K562 (cell line): ENCODE measurements around the gene SLC25A21. TPM values are rescaled to one million over a fixed set of nuclear protein-coding genes. Genes with fewer than 3 reads are reported as not detected.
A peak's percentile ranks its signal among the peaks of the same experiment; 100 is the strongest.

Experiments used
- ARHGAP35 ChIP-seq: fragments of 450-650 bp; IDR thresholded peaks from 2 replicates; pipeline ENCODE4 v1.6.1; 2018; ENCODE audit not compliant: partially characterized antibody
- CCAR2 ChIP-seq: fragments of 200-400 bp; formaldehyde crosslinking; IDR thresholded peaks from 2 replicates; pipeline ENCODE4 v1.6.1; 2017; ENCODE audit warnings: mild to moderate bottlenecking, low read depth, low read length
- HDAC1 ChIP-seq, 2 experiments: fragments of 450-650 bp; IDR thresholded peaks; 2 replicates each; pipeline ENCODE4 v1.6.1; 2016 to 2017; ENCODE audit warnings: inconsistent platforms in 1 of 2, mild to moderate bottlenecking in 1 of 2, moderate library complexity in 1 of 2
- HNRNPK ChIP-seq: fragments of 200-400 bp; formaldehyde crosslinking; IDR thresholded peaks from one replicate; pipeline ENCODE4 v1.6.1; 2018; ENCODE audit warnings: mild to moderate bottlenecking, low read depth, low read length; ENCODE audit not compliant: poor library complexity, severe bottlenecking
- MCM5 ChIP-seq: fragments of 450-650 bp; IDR thresholded peaks from 2 replicates; pipeline ENCODE4 v1.6.1; 2016; ENCODE audit warnings: low read depth
- MYC ChIP-seq, 2 experiments: fragments of 250-450 bp in 1 of 2; sonication (Bioruptor Pico) in 1 of 2; IDR thresholded peaks; 2 replicates each; pipeline versions ENCODE4 v1.5.1 to v1.6.1; 2012 to 2021; ENCODE audit warnings: low read depth in 2 of 2, borderline replicate concordance in 1 of 2, improper control_type of control experiment in 1 of 2, low read length in 1 of 2, mild to moderate bottlenecking in 1 of 2, moderate library complexity in 1 of 2
- STAT5A ChIP-seq: IDR thresholded peaks from 2 replicates; pipeline ENCODE4 v1.6.1; 2012; ENCODE audit warnings: low read length, inconsistent platforms, borderline replicate concordance
- ZC3H4 ChIP-seq: sonication (generic); formaldehyde crosslinking; IDR thresholded peaks from 2 replicates; pipeline ENCODE4 v1.9.0; 2021; ENCODE audit warnings: missing genetic modification reagents, borderline replicate concordance
- ZNF165 ChIP-seq: fragments of 250-450 bp; sonication (Bioruptor Pico); IDR thresholded peaks from 2 replicates; pipeline ENCODE4 v1.4.0; 2020; ENCODE audit warnings: borderline replicate concordance
- ZNF589 ChIP-seq: fragments of 200-800 bp; sonication (Bioruptor generic); IDR thresholded peaks from 2 replicates; pipeline ENCODE4 v1.6.1; 2016; ENCODE audit warnings: low read depth, missing genetic modification characterization, missing compliant biosample characterization
- polyA plus RNA-seq, 8 experiments: library from polyadenylated mRNA; depleted of rRNA in 4 of 8; stranded (reverse) in 5 of 8; unstranded in 3 of 8; fragments of >200 nt; fragmentation: Nextera tagmentation in 2 of 8; fragmentation: Illumina TruSeq in 1 of 8; extraction: Ambion mirVana in 2 of 8; extraction: Trizol in 1 of 8; gene quantifications; 2 replicates each; pipeline versions ENCODE4 v1.2.1 to v1.2.3, GENCODE V29; 2011 to 2014; ENCODE audit warnings: inconsistent platforms in 1 of 8, missing spikeins in 1 of 8
- total RNA-seq, 7 experiments: library from RNA; depleted of rRNA in 6 of 7; stranded (reverse); fragments of >200 nt in 6 of 7; fragmentation: Illumina TruSeq in 2 of 7; extraction: Trizol in 2 of 7; gene quantifications; 2 replicates each; pipeline versions ENCODE4 v1.2.1 to v1.2.3, GENCODE V29; 2011 to 2021; ENCODE audit warnings: low replicate concordance in 1 of 7
- TF ChIP-seq, protein P1 (sequence below), 2 experiments: fragments of 200-800 bp in 1 of 2; sonication (Bioruptor generic) in 1 of 2; sonication (generic) in 1 of 2; formaldehyde crosslinking in 1 of 2; IDR thresholded peaks in 1 of 2; conservative IDR thresholded peaks in 1 of 2; 2 replicates each; pipeline versions ENCODE4 v1.5.0 to v1.6.1; 2016 to 2020; ENCODE audit warnings: missing compliant biosample characterization in 1 of 2, missing genetic modification characterization in 1 of 2, missing genetic modification reagents in 1 of 2
- TF ChIP-seq, protein P2 (sequence below), 2 experiments: fragments of 450-650 bp in 1 of 2; IDR thresholded peaks; 2 replicates each; pipeline ENCODE4 v1.6.1; 2011 to 2017; ENCODE audit warnings: low read depth in 2 of 2, antibody characterized with exemption in 1 of 2, borderline replicate concordance in 1 of 2, low read length in 1 of 2, mild to moderate bottlenecking in 1 of 2, mixed read lengths in 1 of 2; ENCODE audit not compliant: control insufficient read depth in 1 of 2
- TF ChIP-seq, protein P3 (sequence below): fragments of 450-650 bp; formaldehyde crosslinking; IDR thresholded peaks from 2 replicates; pipeline ENCODE4 v1.4.0; 2020; ENCODE audit warnings: mild to moderate bottlenecking, mixed read lengths

The SLC25A21 gene
- total and polyA plus RNA-seq, 9 of the 15 experiments (the other 6 are each of a cell fraction or from before 2014, with no cell fraction given): 15.2 to 46.7 (median 28.7) TPM

DNA sequence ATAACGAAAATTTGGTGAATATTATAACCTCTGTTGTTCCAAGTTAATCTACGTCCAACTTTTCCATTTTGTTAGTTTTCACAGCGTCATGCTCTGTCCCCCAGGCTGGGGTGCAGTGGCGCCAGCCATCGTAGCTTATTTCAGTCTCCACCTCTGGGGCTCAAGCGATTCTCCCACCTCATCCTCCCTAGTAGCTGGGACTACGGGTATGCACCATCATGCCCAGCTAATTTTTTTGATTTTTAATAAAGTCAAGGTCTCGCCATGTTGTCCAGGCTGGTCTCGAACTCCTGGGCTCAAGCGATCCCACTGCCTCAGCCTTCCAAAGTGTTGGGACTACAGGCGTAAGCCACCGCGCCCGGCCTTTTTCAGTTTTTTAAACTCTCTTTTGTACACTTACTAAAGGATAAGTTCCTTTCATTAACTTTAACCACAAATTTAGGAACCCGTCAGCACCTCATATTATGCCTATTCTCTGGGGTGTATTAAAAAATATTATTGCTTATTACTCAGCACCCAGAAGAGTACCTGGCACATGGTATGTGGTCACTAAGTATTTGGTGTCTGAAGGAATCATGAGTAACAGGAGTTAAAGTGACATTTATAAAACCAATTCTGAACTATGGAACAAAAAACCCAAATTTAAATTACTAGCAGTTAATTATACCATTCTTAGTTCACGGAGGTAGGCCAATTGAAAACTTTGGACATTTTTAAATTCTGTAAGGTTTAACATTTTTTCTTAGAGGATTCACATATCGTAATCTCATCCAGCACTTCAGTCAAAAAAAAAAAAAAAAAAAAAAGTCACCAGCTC is 24.4 kb upstream of the SLC25A21 start (continued):
- TF ChIP-seq HNRNPK: no peak
- TF ChIP-seq ZNF589 (CRISPR knock-in tag): peak; percentile 78
- TF ChIP-seq CCAR2: no peak
- TF ChIP-seq HDAC1 (IDR thresholded peaks at IDR 0.05): no peak
- TF ChIP-seq, protein P1, sequence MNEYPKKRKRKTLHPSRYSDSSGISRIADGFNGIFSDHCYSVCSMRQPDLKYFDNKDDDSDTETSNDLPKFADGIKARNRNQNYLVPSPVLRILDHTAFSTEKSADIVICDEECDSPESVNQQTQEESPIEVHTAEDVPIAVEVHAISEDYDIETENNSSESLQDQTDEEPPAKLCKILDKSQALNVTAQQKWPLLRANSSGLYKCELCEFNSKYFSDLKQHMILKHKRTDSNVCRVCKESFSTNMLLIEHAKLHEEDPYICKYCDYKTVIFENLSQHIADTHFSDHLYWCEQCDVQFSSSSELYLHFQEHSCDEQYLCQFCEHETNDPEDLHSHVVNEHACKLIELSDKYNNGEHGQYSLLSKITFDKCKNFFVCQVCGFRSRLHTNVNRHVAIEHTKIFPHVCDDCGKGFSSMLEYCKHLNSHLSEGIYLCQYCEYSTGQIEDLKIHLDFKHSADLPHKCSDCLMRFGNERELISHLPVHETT (CRISPR knock-in tag; conservative IDR thresholded peaks at IDR 0.05 in 1 of 2, IDR thresholded peaks at IDR 0.05 in 1 of 2): 0 out of 4 replicates have a peak, but pooled peaks of 1 of the 2 experiments have one; percentile 23
- TF ChIP-seq, protein P2, sequence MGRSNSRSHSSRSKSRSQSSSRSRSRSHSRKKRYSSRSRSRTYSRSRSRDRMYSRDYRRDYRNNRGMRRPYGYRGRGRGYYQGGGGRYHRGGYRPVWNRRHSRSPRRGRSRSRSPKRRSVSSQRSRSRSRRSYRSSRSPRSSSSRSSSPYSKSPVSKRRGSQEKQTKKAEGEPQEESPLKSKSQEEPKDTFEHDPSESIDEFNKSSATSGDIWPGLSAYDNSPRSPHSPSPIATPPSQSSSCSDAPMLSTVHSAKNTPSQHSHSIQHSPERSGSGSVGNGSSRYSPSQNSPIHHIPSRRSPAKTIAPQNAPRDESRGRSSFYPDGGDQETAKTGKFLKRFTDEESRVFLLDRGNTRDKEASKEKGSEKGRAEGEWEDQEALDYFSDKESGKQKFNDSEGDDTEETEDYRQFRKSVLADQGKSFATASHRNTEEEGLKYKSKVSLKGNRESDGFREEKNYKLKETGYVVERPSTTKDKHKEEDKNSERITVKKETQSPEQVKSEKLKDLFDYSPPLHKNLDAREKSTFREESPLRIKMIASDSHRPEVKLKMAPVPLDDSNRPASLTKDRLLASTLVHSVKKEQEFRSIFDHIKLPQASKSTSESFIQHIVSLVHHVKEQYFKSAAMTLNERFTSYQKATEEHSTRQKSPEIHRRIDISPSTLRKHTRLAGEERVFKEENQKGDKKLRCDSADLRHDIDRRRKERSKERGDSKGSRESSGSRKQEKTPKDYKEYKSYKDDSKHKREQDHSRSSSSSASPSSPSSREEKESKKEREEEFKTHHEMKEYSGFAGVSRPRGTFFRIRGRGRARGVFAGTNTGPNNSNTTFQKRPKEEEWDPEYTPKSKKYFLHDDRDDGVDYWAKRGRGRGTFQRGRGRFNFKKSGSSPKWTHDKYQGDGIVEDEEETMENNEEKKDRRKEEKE (IDR thresholded peaks at IDR 0.05; ENCODE audit: borderline replicate concordance in 1 of 2, control insufficient read depth in 1 of 2, low read depth in 2 of 2, low read length in 1 of 2): no peak
- TF ChIP-seq ZC3H4: no peak
- TF ChIP-seq, protein P3, sequence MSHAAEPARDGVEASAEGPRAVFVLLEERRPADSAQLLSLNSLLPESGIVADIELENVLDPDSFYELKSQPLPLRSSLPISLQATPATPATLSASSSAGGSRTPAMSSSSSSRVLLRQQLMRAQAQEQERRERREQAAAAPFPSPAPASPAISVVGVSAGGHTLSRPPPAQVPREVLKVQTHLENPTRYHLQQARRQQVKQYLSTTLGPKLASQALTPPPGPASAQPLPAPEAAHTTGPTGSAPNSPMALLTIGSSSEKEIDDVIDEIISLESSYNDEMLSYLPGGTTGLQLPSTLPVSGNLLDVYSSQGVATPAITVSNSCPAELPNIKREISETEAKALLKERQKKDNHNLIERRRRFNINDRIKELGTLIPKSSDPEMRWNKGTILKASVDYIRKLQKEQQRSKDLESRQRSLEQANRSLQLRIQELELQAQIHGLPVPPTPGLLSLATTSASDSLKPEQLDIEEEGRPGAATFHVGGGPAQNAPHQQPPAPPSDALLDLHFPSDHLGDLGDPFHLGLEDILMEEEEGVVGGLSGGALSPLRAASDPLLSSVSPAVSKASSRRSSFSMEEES (CRISPR knock-in tag): no peak
- no peak for TF ChIP-seq STAT5A
- no peak for TF ChIP-seq MCM5
- TF ChIP-seq ARHGAP35: no peak
- TF ChIP-seq ZNF165: no peak
- 0 out of 2 replicates have a peak, but pooled peaks have one; percentile 21 for TF ChIP-seq MYC (IDR thresholded peaks at IDR 0.05; ENCODE audit: low read depth, low read length)
- no peak for TF ChIP-seq MYC (CRISPR knock-in tag; IDR thresholded peaks at IDR 0.05; ENCODE audit: borderline replicate concordance, low read depth)
